ENCODE data around the gene CDKL1.

The CDKL1 gene

GRCh38 chr14:50425105-50425504 lies 28.4 kb upstream of the CDKL1 start:
- Histone ChIP-seq H3K36me3 (replicated peaks; ENCODE audit: low read depth, low read length) (peaks cover 8% of the 10 kb centered on the region), H3K9me3 (ENCODE audit: insufficient read depth, low read length) (no peaks in the 10 kb centered on the region), H3K4me2 (ENCODE audit: low read length) (no peak overlapping the region), H3K9ac (ENCODE audit: low read length) (no peak overlapping the region), H3K4me3 (ENCODE audit: low read length) (no peak overlapping the region), H3K79me2 (ENCODE audit: low read length) (no peaks in the 10 kb centered on the region), H3K27ac (ENCODE audit: low read length) (no peak overlapping the region), H4K20me1 (ENCODE audit: insufficient read depth, low read length) (no peaks in the 10 kb centered on the region), H3K27me3 (ENCODE audit: low read depth, low read length) (no peaks in the 10 kb centered on the region), H3K4me1 (ENCODE audit: low read length) (no peaks in the 10 kb centered on the region), H2AFZ (ENCODE audit: low read depth, low read length) (no peak overlapping the region)
- TF ChIP-seq EZH2phosphoT487 (IDR thresholded peaks at IDR 0.05; ENCODE audit: low read depth) (no peak), CTCF (IDR thresholded peaks at IDR 0.05; ENCODE audit: low read depth, low read length) (no peak)

- Histone ChIP-seq H3K27ac (ENCODE audit: low read length) (no peak overlapping the region), H3K9me3 (ENCODE audit: insufficient read depth, low read length) (no peaks in the 10 kb centered on the region), H3K4me3 (ENCODE audit: low read length) (no peak overlapping the region), H4K20me1 (ENCODE audit: insufficient read depth, low read length) (no peaks in the 10 kb centered on the region), H3K36me3 (replicated peaks; ENCODE audit: low read depth, low read length) (peaks cover 14% of the 10 kb centered on the region), H3K4me1 (ENCODE audit: low read length) (no peaks in the 10 kb centered on the region), H3K4me2 (ENCODE audit: low read length) (no peak overlapping the region), H3K27me3 (ENCODE audit: low read depth, low read length) (no peaks in the 10 kb centered on the region), H2AFZ (ENCODE audit: low read depth, low read length) (no peak overlapping the region), H3K79me2 (ENCODE audit: low read length) (no peaks in the 10 kb centered on the region), H3K9ac (ENCODE audit: low read length) (no peak overlapping the region)
- TF ChIP-seq EZH2phosphoT487 (IDR thresholded peaks at IDR 0.05; ENCODE audit: low read depth), result no peak
- TF ChIP-seq CTCF (IDR thresholded peaks at IDR 0.05; ENCODE audit: low read depth, low read length), result no peak
Observed at GRCh38 chr14:50423529-50423928, 26.8 kb upstream of the CDKL1 start.

GRCh38 chr14:50421499-50421898 lies 24.8 kb upstream of the CDKL1 start:
- H3K9me3 ChIP-seq (ENCODE audit: insufficient read depth, low read length), result no peaks in the 10 kb centered on the region
- TF ChIP-seq EZH2phosphoT487 (IDR thresholded peaks at IDR 0.05; ENCODE audit: low read depth) (no peak), CTCF (IDR thresholded peaks at IDR 0.05; ENCODE audit: low read depth, low read length) (no peak)
- no peak overlapping the region for H3K4me2 ChIP-seq (ENCODE audit: low read length)
- no peak overlapping the region for H3K27ac ChIP-seq (ENCODE audit: low read length)
- H3K9ac ChIP-seq (ENCODE audit: low read length), result no peak overlapping the region
- no peaks in the 10 kb centered on the region for H3K4me1 ChIP-seq (ENCODE audit: low read length)
- no peak overlapping the region for H2AFZ ChIP-seq (ENCODE audit: low read depth, low read length)
- H3K79me2 ChIP-seq (ENCODE audit: low read length), result no peaks in the 10 kb centered on the region
- H3K4me3 ChIP-seq (ENCODE audit: low read length), result no peak overlapping the region
- no peaks in the 10 kb centered on the region for H4K20me1 ChIP-seq (ENCODE audit: insufficient read depth, low read length)
- no peaks in the 10 kb centered on the region for H3K27me3 ChIP-seq (ENCODE audit: low read depth, low read length)
- H3K36me3 ChIP-seq (replicated peaks; ENCODE audit: low read depth, low read length), result peaks cover 22% of the 10 kb centered on the region

- Histone ChIP-seq H3K27ac (ENCODE audit: low read length) (no peak overlapping the region), H3K36me3 (replicated peaks; ENCODE audit: low read depth, low read length) (peaks cover 28% of the 10 kb centered on the region), H4K20me1 (ENCODE audit: insufficient read depth, low read length) (no peaks in the 10 kb centered on the region), H3K9ac (ENCODE audit: low read length) (no peak overlapping the region), H3K9me3 (ENCODE audit: insufficient read depth, low read length) (no peaks in the 10 kb centered on the region), H2AFZ (ENCODE audit: low read depth, low read length) (no peak overlapping the region), H3K4me2 (ENCODE audit: low read length) (no peak overlapping the region), H3K4me3 (ENCODE audit: low read length) (no peak overlapping the region), H3K79me2 (ENCODE audit: low read length) (no peaks in the 10 kb centered on the region), H3K27me3 (ENCODE audit: low read depth, low read length) (no peaks in the 10 kb centered on the region), H3K4me1 (ENCODE audit: low read length) (no peaks in the 10 kb centered on the region)
- TF ChIP-seq CTCF (IDR thresholded peaks at IDR 0.05; ENCODE audit: low read depth, low read length), result no peak
- no peak for TF ChIP-seq EZH2phosphoT487 (IDR thresholded peaks at IDR 0.05; ENCODE audit: low read depth)
Observed at GRCh38 chr14:50417853-50418252, 21.2 kb upstream of the CDKL1 start.
